Chondrocyte (in vitro differentiated cells): ENCODE measurements around the gene EHMT1. TPM values are rescaled to one million over a fixed set of nuclear protein-coding genes. Genes with fewer than 3 reads are reported as not detected.
A peak's percentile ranks its signal among the peaks of the same experiment; 100 is the strongest.

ENCODE experiments used
- DNase-seq: peaks from one replicate; pipeline ENCODE4 v3.0.0; 2021; ENCODE audit warnings: mixed read lengths, low spot score
- H3K27ac Mint-ChIP-seq: one replicate; pipeline ENCODE4 v1.8.0; 2021; ENCODE audit warnings: mild to moderate bottlenecking, moderate library complexity, mixed read lengths; ENCODE audit not compliant: unreplicated experiment
- H3K27me3 Mint-ChIP-seq: 2 replicates; pipeline ENCODE4 v1.8.0; 2021; ENCODE audit warnings: low read depth, mixed read lengths
- H3K36me3 Mint-ChIP-seq: 2 replicates; pipeline ENCODE4 v1.8.0; 2021; ENCODE audit warnings: low read depth, mixed read lengths
- H3K4me1 Mint-ChIP-seq: 2 replicates; pipeline ENCODE4 v1.8.0; 2021; ENCODE audit warnings: low read depth, mild to moderate bottlenecking, mixed read lengths
- H3K4me3 Mint-ChIP-seq: one replicate; pipeline ENCODE4 v1.8.0; 2021; ENCODE audit warnings: mild to moderate bottlenecking, moderate library complexity, mixed read lengths; ENCODE audit not compliant: unreplicated experiment
- H3K9me3 Mint-ChIP-seq: 2 replicates; pipeline ENCODE4 v1.8.0; 2021; ENCODE audit warnings: low read depth, mixed read lengths
- CTCF ChIP-seq: fragments of 200-600 bp; sonication (generic); IDR thresholded peaks from 2 replicates; pipeline ENCODE4 v1.5.0; 2021; ENCODE audit warnings: antibody characterized with exemption, mild to moderate bottlenecking, moderate library complexity
- total RNA-seq: library from RNA; stranded (reverse); gene quantifications from 3 replicates; pipeline ENCODE4 v1.2.1, GENCODE V29; 2021

The EHMT1 gene
- total RNA-seq, 1 donor from 2014 or later, result 61.0 TPM

GRCh38 chr9:137670391-137671195 is 51.8 kb downstream of the EHMT1 start:
- TF ChIP-seq CTCF, result no peak
- Mint-ChIP-seq H3K4me1 (peaks cover 47% of the 10 kb centered on the region), H3K27me3 (no peaks in the 10 kb centered on the region), H3K36me3 (peaks cover 10% of the 10 kb centered on the region), H3K9me3 (no peaks in the 10 kb centered on the region), H3K27ac (no peak overlapping the region), H3K4me3 (no peak overlapping the region)
- DNase-seq, result peak; percentile 60

- H3K36me3 Mint-ChIP-seq, result peaks cover 10% of the 10 kb centered on the region
- H3K4me3 Mint-ChIP-seq, result no peak overlapping the region
- no peaks in the 10 kb centered on the region for H3K27me3 Mint-ChIP-seq
- H3K27ac Mint-ChIP-seq, result no peak overlapping the region
- H3K4me1 Mint-ChIP-seq, result peaks cover 45% of the 10 kb centered on the region
- DNase-seq, result no peak
- no peak for TF ChIP-seq CTCF
- no peaks in the 10 kb centered on the region for H3K9me3 Mint-ChIP-seq
These were observed 52.4 kb downstream of the EHMT1 start for GRCh38 chr9:137671196-137671538.

GRCh38 chr9:137671721-137672120 is 52.9 kb downstream of the EHMT1 start:
- Mint-ChIP-seq H3K27ac (no peak overlapping the region), H3K27me3 (no peaks in the 10 kb centered on the region), H3K4me3 (no peak overlapping the region), H3K9me3 (no peaks in the 10 kb centered on the region), H3K36me3 (peaks cover 10% of the 10 kb centered on the region), H3K4me1 (peaks cover 39% of the 10 kb centered on the region)
- TF ChIP-seq CTCF, result no peak
- peak; percentile 35 for DNase-seq

GRCh38 chr9:137672907-137673791 is 54.3 kb downstream of the EHMT1 start:
- H3K27me3 Mint-ChIP-seq, result no peaks in the 10 kb centered on the region
- peaks cover 33% of the 10 kb centered on the region for H3K4me1 Mint-ChIP-seq
- peak overlapping the region; percentile 34 for H3K27ac Mint-ChIP-seq
- TF ChIP-seq CTCF, result peak; percentile 93
- no peaks in the 10 kb centered on the region for H3K9me3 Mint-ChIP-seq
- peak; percentile 77 for DNase-seq
- peaks cover 10% of the 10 kb centered on the region for H3K36me3 Mint-ChIP-seq
- no peak overlapping the region for H3K4me3 Mint-ChIP-seq

- Mint-ChIP-seq H3K4me3 (no peak overlapping the region), H3K9me3 (no peaks in the 10 kb centered on the region), H3K4me1 (peaks cover 33% of the 10 kb centered on the region), H3K36me3 (peaks cover 9% of the 10 kb centered on the region), H3K27me3 (no peaks in the 10 kb centered on the region), H3K27ac (peak overlapping the region; percentile 0)
- DNase-seq, result peak; percentile 64
- no peak for TF ChIP-seq CTCF
These were observed 55.1 kb downstream of the EHMT1 start for GRCh38 chr9:137673886-137674285.
